ENCODE measurements around the gene LRP2BP.

Gene LRP2BP

GRCh38 chr4:185396724-185397385, 1.1 kb upstream of the LRP2BP start, which contains the start of gene ANKRD37:
TSS of gene ANKRD37 (plus strand) at chr4:185396841. CDS start at chr4:185396924, 83 bp downstream.
- TF ChIP-seq TAF1 (IDR thresholded peaks at IDR 0.05; ENCODE audit: borderline replicate concordance, insufficient read depth, low read length): no peak

DNA sequence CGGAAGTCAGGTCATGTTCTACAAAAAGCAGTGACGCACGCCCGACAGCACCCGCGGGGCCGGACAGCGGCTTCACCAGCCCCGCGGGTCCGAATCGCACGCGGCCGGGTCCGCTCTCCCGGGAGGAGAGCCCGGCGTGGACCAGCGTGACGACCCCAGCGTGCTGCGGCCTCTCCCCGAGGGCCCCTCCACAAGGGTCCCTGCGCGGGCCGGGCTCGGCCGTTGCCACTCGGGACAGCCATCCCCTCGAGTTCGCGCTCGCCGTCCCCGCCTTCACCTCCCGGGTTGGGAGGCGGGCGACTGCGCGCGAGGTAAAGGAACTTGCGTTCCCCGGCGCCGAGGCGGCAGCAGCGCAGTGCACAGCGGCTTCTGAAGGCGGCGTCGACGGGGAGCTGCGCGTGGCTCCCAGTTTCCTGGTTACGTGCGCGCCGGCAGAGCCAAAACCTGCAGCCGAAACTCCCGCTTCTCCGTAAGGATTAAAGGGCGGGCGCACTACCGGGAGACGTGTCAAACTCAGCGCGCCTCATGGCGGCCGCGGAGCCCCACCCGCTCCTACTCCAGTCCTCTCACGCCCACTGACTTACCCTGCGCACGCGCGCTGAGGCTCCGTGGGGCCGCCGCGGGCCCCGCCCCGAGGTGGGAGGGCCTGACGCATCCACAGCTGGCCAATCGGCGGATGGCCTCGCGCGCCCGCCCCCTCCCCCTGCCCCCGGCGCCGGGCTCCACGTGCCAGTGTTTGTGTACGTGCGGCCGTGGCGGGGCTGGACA, 416 bp upstream of the LRP2BP start:
- no peak for TF ChIP-seq TAF1 (IDR thresholded peaks at IDR 0.05; ENCODE audit: borderline replicate concordance, insufficient read depth, low read length)
- TF ChIP-seq POLR2AphosphoS5 (IDR thresholded peaks at IDR 0.05; ENCODE audit: low read depth, low read length): peak; percentile 64; the same call in 1 of the 2 replicates
- TF ChIP-seq REST (IDR thresholded peaks at IDR 0.05; ENCODE audit: insufficient read depth in 1 of 2, low read depth in 2 of 2, low read length in 2 of 2): peak; percentile 76 to 85; a peak in 3 of 4 replicates
- peak; percentile 71 for TF ChIP-seq FOXP2 (optimal IDR thresholded peaks at IDR 0.05; ENCODE audit: borderline replicate concordance, extremely low read depth, extremely low read length, insufficient read depth)
- TF ChIP-seq SIN3A (IDR thresholded peaks at IDR 0.05; ENCODE audit: borderline replicate concordance, insufficient read depth, low read length): peak; percentile 98

DNA sequence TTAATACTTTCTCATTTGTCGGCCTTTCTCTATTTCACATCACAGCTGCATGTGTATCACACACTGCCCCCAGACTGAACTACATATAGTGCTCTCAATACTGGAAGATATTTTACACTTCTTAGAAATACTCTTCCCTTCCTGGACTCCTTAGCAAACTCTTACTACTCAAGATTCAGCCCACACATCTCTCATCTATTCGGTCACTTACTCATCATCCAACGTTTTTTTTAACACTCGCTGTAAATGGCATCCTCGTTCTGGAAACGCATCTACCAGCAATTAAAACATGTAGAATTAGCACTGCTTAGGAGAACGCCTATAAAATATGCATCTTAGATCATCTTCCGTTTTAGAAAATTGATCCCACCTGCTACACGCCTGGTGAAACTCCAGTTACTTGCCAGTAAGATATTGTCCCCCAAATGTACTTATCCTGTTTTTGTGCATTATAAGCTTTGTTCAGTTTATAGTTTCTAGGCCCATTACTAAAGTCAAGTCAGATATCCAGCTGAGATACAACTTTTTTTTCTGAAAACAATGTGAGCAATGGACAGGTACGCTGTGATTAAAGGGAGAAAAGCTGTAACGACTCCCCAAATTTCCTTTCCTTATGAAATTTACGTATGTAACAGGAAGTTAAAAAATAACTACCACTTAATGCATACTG, 1.0 kb downstream of the LRP2BP start:
- no peak for TF ChIP-seq POLR2AphosphoS5 (IDR thresholded peaks at IDR 0.05; ENCODE audit: low read depth, low read length)
- TF ChIP-seq SIN3A (IDR thresholded peaks at IDR 0.05; ENCODE audit: borderline replicate concordance, insufficient read depth, low read length): no peak

DNA sequence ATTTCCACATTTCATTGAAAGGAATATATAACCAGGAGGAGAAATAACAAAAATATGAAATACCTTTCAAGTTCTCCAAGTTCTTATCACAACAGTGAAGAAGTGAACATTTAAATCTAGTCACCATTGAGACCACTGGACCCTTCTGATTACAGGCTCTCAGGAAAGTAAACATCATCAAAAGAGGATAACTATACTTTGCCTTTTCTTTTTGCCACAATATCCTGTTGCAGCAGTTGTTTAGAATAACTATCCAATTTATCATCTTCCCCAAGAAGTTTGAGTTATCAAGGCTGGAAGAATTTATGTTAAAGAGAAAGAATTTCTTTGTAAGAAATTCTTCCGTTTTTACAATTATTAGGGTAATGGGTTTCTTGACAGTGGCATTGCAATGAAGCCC, 3.6 kb downstream of the LRP2BP start:
- no peak for TF ChIP-seq FOXP2 (optimal IDR thresholded peaks at IDR 0.05; ENCODE audit: borderline replicate concordance, extremely low read depth, extremely low read length, insufficient read depth)
- no peak for TF ChIP-seq TAF1 (IDR thresholded peaks at IDR 0.05; ENCODE audit: borderline replicate concordance, insufficient read depth, low read length)

DNA sequence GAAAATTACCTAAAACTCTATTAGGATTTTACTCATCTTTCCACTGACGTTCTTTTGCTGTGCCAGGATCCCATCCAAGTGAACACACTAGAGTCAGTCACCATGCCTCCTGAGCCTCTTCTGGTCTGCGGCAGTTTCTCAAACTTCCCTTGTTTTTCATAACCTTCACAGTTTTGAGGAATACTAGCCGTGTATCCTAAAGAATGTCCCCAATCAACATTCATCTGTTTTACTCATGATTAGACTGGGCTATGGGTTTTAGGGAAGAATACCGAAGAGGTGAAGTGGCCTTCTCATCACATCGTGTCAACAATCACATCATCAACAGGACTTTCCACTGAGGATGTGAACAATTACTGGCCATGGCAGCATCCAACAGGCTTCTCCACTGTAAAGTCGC, 4.8 kb downstream of the LRP2BP start:
- TF ChIP-seq SIN3A (IDR thresholded peaks at IDR 0.05; ENCODE audit: borderline replicate concordance, insufficient read depth, low read length): no peak
- no peak for TF ChIP-seq POLR2AphosphoS5 (IDR thresholded peaks at IDR 0.05; ENCODE audit: low read depth, low read length)
- no peak for TF ChIP-seq REST (IDR thresholded peaks at IDR 0.05; ENCODE audit: insufficient read depth in 1 of 2, low read depth in 2 of 2, low read length in 2 of 2)
- no peak for TF ChIP-seq TAF1 (IDR thresholded peaks at IDR 0.05; ENCODE audit: borderline replicate concordance, insufficient read depth, low read length)
- TF ChIP-seq FOXP2 (optimal IDR thresholded peaks at IDR 0.05; ENCODE audit: borderline replicate concordance, extremely low read depth, extremely low read length, insufficient read depth): no peak

GRCh38 chr4:185387957-185388356, 7.8 kb downstream of the LRP2BP start:
- TF ChIP-seq FOXP2 (optimal IDR thresholded peaks at IDR 0.05; ENCODE audit: borderline replicate concordance, extremely low read depth, extremely low read length, insufficient read depth) (no peak), POLR2AphosphoS5 (IDR thresholded peaks at IDR 0.05; ENCODE audit: low read depth, low read length) (no peak), REST (IDR thresholded peaks at IDR 0.05; ENCODE audit: insufficient read depth in 1 of 2, low read depth in 2 of 2, low read length in 2 of 2) (no peak), SIN3A (IDR thresholded peaks at IDR 0.05; ENCODE audit: borderline replicate concordance, insufficient read depth, low read length) (no peak), TAF1 (IDR thresholded peaks at IDR 0.05; ENCODE audit: borderline replicate concordance, insufficient read depth, low read length) (no peak)
